MM.1S (cell line): ENCODE results near the gene YWHAE.

ENCODE experiments used
- DNase-seq: peaks from one replicate; pipeline ENCODE4 v3.0.0-alpha.2; 2015
- H2AFZ ChIP-seq: fragments of 300-600 bp; sonication (generic); 2 replicates; pipeline ENCODE4 v1.6.0; 2016; ENCODE audit warnings: antibody characterized with exemption, low read length
- H3F3A ChIP-seq: fragments of 300-600 bp; sonication (generic); 2 replicates; pipeline ENCODE4 v1.6.1; 2016; ENCODE audit warnings: mild to moderate bottlenecking, antibody characterized with exemption, low read length, moderate library complexity, mixed read lengths; ENCODE audit not compliant: insufficient read depth
- H3K27ac ChIP-seq: fragments of 300-600 bp; sonication (generic); 2 replicates; pipeline ENCODE4 v1.5.1; 2016; ENCODE audit warnings: mild to moderate bottlenecking, low read length
- H3K27me3 ChIP-seq: fragments of 300-600 bp; sonication (generic); replicated peaks from 2 replicates; pipeline ENCODE4 v1.6.0; 2016; ENCODE audit warnings: low read length; ENCODE audit not compliant: insufficient read depth
- H3K36me3 ChIP-seq: fragments of 300-600 bp; sonication (generic); replicated peaks from 2 replicates; pipeline ENCODE4 v1.6.1; 2016; ENCODE audit warnings: mild to moderate bottlenecking, low read length, mixed read lengths; ENCODE audit not compliant: insufficient read depth
- H3K4me1 ChIP-seq: fragments of 300-600 bp; sonication (generic); 2 replicates; pipeline ENCODE4 v1.6.1; 2016; ENCODE audit warnings: low read length, mixed read lengths
- H3K4me2 ChIP-seq: fragments of 300-600 bp; sonication (generic); 2 replicates; pipeline ENCODE4 v1.6.0; 2016; ENCODE audit warnings: low read depth, low read length
- H3K4me3 ChIP-seq: fragments of 300-600 bp; sonication (generic); 2 replicates; pipeline ENCODE4 v1.5.1; 2016; ENCODE audit warnings: low read length, mixed read lengths
- H3K79me2 ChIP-seq: fragments of 300-600 bp; sonication (generic); 2 replicates; pipeline ENCODE4 v1.6.1; 2016; ENCODE audit warnings: mixed run types, low read length, mixed read lengths
- H3K9ac ChIP-seq: fragments of 300-600 bp; sonication (generic); 2 replicates; pipeline ENCODE4 v1.6.1; 2016; ENCODE audit warnings: low read length, mixed read lengths
- H3K9me2 ChIP-seq: fragments of 300-600 bp; sonication (generic); replicated peaks from 2 replicates; pipeline ENCODE4 v1.6.1; 2016; ENCODE audit warnings: mild to moderate bottlenecking, low read length, mixed read lengths; ENCODE audit not compliant: insufficient read depth
- H3K9me3 ChIP-seq: fragments of 300-600 bp; sonication (generic); replicated peaks from 2 replicates; pipeline ENCODE4 v1.6.1; 2016; ENCODE audit warnings: mild to moderate bottlenecking, low read length, mixed read lengths; ENCODE audit not compliant: insufficient read depth
- H4K20me1 ChIP-seq: fragments of 300-600 bp; sonication (generic); 2 replicates; pipeline ENCODE4 v1.6.1; 2016; ENCODE audit warnings: mild to moderate bottlenecking, low read length, moderate library complexity, mixed read lengths; ENCODE audit not compliant: insufficient read depth
- EZH2 ChIP-seq: fragments of 300-600 bp; sonication (generic); optimal IDR thresholded peaks from 2 replicates; pipeline ENCODE3; 2017; ENCODE audit warnings: low read depth, mild to moderate bottlenecking, antibody characterized with exemption, low read length, mixed read lengths
- EZH2phosphoT487 ChIP-seq: fragments of 300-600 bp; sonication (generic); IDR thresholded peaks from 2 replicates; pipeline ENCODE4 v1.6.1; 2018; ENCODE audit warnings: antibody characterized with exemption, low read length
- TF ChIP-seq, protein P1 (sequence below): fragments of 300-600 bp; sonication (generic); IDR thresholded peaks from 2 replicates; pipeline ENCODE4 v1.5.1; 2016; ENCODE audit warnings: antibody characterized with exemption, low read length, mixed read lengths

The YWHAE gene

GRCh38 chr17:1315891-1316403 lies 84.1 kb downstream of the YWHAE start:
- Histone ChIP-seq H3K79me2 (no peaks in the 10 kb centered on the region), H3K36me3 (no peaks in the 10 kb centered on the region), H3K27me3 (peaks cover 85% of the 10 kb centered on the region), H3K4me1 (no peaks in the 10 kb centered on the region), H3K9ac (no peak overlapping the region), H2AFZ (no peak overlapping the region), H3F3A (no peaks in the 10 kb centered on the region), H3K27ac (no peak overlapping the region), H4K20me1 (no peaks in the 10 kb centered on the region), H3K4me3 (no peak overlapping the region), H3K9me2 (no peaks in the 10 kb centered on the region), H3K4me2 (no peak overlapping the region), H3K9me3 (no peaks in the 10 kb centered on the region)
- DNase-seq: no peak
- TF ChIP-seq EZH2phosphoT487: no peak
- TF ChIP-seq EZH2: no peak
- TF ChIP-seq, protein P1, sequence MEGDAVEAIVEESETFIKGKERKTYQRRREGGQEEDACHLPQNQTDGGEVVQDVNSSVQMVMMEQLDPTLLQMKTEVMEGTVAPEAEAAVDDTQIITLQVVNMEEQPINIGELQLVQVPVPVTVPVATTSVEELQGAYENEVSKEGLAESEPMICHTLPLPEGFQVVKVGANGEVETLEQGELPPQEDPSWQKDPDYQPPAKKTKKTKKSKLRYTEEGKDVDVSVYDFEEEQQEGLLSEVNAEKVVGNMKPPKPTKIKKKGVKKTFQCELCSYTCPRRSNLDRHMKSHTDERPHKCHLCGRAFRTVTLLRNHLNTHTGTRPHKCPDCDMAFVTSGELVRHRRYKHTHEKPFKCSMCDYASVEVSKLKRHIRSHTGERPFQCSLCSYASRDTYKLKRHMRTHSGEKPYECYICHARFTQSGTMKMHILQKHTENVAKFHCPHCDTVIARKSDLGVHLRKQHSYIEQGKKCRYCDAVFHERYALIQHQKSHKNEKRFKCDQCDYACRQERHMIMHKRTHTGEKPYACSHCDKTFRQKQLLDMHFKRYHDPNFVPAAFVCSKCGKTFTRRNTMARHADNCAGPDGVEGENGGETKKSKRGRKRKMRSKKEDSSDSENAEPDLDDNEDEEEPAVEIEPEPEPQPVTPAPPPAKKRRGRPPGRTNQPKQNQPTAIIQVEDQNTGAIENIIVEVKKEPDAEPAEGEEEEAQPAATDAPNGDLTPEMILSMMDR: no peak

DNA sequence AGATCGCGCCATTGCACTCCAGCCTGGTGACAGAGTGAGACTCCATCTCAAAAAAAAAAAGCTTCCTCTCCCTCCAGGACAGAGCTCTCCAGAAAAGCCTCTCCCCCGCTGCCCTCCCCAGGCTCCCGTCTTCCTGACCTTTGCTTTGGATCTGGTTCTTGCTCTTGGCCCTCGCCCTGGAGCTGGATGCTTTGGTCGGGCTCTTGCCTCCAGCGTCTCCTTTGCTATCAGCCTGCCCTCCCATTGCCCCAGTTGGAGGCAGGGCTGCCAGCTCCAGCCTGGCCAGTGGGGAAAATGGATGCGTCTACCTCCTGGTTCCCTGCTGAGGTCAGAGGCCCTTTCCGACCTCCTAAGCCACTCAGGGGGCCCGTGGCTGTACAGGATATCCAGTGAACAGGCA lies 84.6 kb downstream of the YWHAE start:
- Histone ChIP-seq H2AFZ (no peak overlapping the region), H3K4me1 (no peaks in the 10 kb centered on the region), H3K9me2 (no peaks in the 10 kb centered on the region), H3K36me3 (no peaks in the 10 kb centered on the region), H3K9ac (no peak overlapping the region), H3K27ac (no peak overlapping the region), H3F3A (no peaks in the 10 kb centered on the region), H4K20me1 (no peaks in the 10 kb centered on the region), H3K27me3 (peaks cover 80% of the 10 kb centered on the region), H3K4me3 (no peak overlapping the region), H3K4me2 (no peak overlapping the region), H3K79me2 (no peaks in the 10 kb centered on the region), H3K9me3 (no peaks in the 10 kb centered on the region)
- TF ChIP-seq EZH2: no peak
- TF ChIP-seq, protein P1: no peak
- no peak for TF ChIP-seq EZH2phosphoT487
- no peak for DNase-seq

- H3K4me3 ChIP-seq: no peak overlapping the region
- H3K9ac ChIP-seq: no peak overlapping the region
- H3K27ac ChIP-seq: no peak overlapping the region
- no peaks in the 10 kb centered on the region for H3K79me2 ChIP-seq
- no peak for DNase-seq
- H3K36me3 ChIP-seq: no peaks in the 10 kb centered on the region
- H3F3A ChIP-seq: no peaks in the 10 kb centered on the region
- no peak overlapping the region for H3K4me2 ChIP-seq
- H3K4me1 ChIP-seq: no peaks in the 10 kb centered on the region
- no peaks in the 10 kb centered on the region for H3K9me3 ChIP-seq
- peaks cover 63% of the 10 kb centered on the region for H3K27me3 ChIP-seq
- no peaks in the 10 kb centered on the region for H3K9me2 ChIP-seq
- TF ChIP-seq, protein P1: no peak
- no peak for TF ChIP-seq EZH2
- TF ChIP-seq EZH2phosphoT487: no peak
- no peaks in the 10 kb centered on the region for H4K20me1 ChIP-seq
- no peak overlapping the region for H2AFZ ChIP-seq
These were observed 86.6 kb downstream of the YWHAE start for GRCh38 chr17:1313270-1314005.
